B cell (primary cell): ENCODE results near the gene SRGAP2B. TPM values are rescaled to one million over a fixed set of nuclear protein-coding genes. Genes with fewer than 3 reads are reported as not detected.

Experiments used
- polyA plus RNA-seq: library from polyadenylated mRNA; depleted of rRNA; stranded (reverse); fragments of >200 nt; gene quantifications from 2 replicates; pipeline ENCODE4 v1.2.3, GENCODE V29; 2012
- small RNA-seq: library from RNA; depleted of rRNA; stranded (forward); fragments of <200 nt; gene quantifications from one replicate; pipeline ENCODE3, GENCODE V24; 2012; ENCODE audit warnings: low replicate concordance, low read depth; ENCODE audit not compliant: insufficient read length
- total RNA-seq, 2 donors: library from RNA; stranded (reverse); fragments of 120-200 nt in 1 of 2; gene quantifications; 1 replicate in 1 of 2; 2 replicates in 1 of 2; pipeline versions ENCODE4 v1.2.3 to v1.2.4, GENCODE V29; 2013 to 2022

Gene SRGAP2B
- total and polyA plus RNA-seq, 2 donors (not counting 1 experiment from before 2014, with no cell fraction given): 3.0 to 36.5 TPM

Small RNAs within 50 kb of the gene (small RNA-seq; reads per million reads assigned to genes)
- not detected for gene AC242498.1

Other genes with a start within 250 kb of the SRGAP2B start
- 0.32 TPM in 1 of 2 replicates, not detected in the other for gene FAM72D, start 646 bp upstream of the SRGAP2B start, total RNA-seq
- gene FAM72D, start 646 bp upstream of the SRGAP2B start, polyA plus RNA-seq: 0.19 and 0.21 TPM in 2 replicates
- 1.1 TPM in 1 of 2 replicates, not detected in the other for gene PPIAL4D, start 146.8 kb upstream of the SRGAP2B start, total RNA-seq
- gene PPIAL4D, start 146.8 kb upstream of the SRGAP2B start, polyA plus RNA-seq: not detected in 2 replicates